HUES64 (cell line): Measurements from ENCODE around the gene ATRNL1.
"Not testable (repeated sequence)": the region's sequence is repeated elsewhere in the genome, so short reads cannot be mapped to it uniquely, and the experiment has no call there.

Experiments used
- H3K27ac ChIP-seq: 2 replicates; pipeline ENCODE4 v1.7.0; 2013; ENCODE audit warnings: low read depth, low read length, inconsistent platforms
- H3K27me3 ChIP-seq: 2 replicates; pipeline ENCODE4 v1.6.1; 2013; ENCODE audit warnings: mild to moderate bottlenecking, low read length; ENCODE audit not compliant: insufficient read depth
- H3K36me3 ChIP-seq: 2 replicates; pipeline ENCODE4 v1.6.1; 2013; ENCODE audit warnings: mild to moderate bottlenecking, low read length; ENCODE audit not compliant: insufficient read depth
- H3K4me1 ChIP-seq: 2 replicates; pipeline ENCODE4 v1.6.1; 2013; ENCODE audit warnings: mild to moderate bottlenecking, low read length, moderate library complexity; ENCODE audit not compliant: insufficient read depth
- H3K4me3 ChIP-seq: 2 replicates; pipeline ENCODE4 v1.5.1; 2013; ENCODE audit warnings: mild to moderate bottlenecking, low read length, moderate library complexity
- H3K9ac ChIP-seq: 2 replicates; pipeline ENCODE4 v1.6.1; 2013; ENCODE audit warnings: mild to moderate bottlenecking, low read depth, low read length
- H3K9me3 ChIP-seq: 2 replicates; pipeline ENCODE4 v1.6.1; 2013; ENCODE audit warnings: low read depth, low read length; ENCODE audit not compliant: insufficient read depth
- WGBS: fragments of 150-250, 120-280 bp; methylation state at CpG from one replicate; pipeline ENCODE4 v1.1.7; 2013; ENCODE audit warnings: missing lambda C conversion rate; 5-methylcytosine and 5-hydroxymethylcytosine counted together

ATRNL1 gene

DNA sequence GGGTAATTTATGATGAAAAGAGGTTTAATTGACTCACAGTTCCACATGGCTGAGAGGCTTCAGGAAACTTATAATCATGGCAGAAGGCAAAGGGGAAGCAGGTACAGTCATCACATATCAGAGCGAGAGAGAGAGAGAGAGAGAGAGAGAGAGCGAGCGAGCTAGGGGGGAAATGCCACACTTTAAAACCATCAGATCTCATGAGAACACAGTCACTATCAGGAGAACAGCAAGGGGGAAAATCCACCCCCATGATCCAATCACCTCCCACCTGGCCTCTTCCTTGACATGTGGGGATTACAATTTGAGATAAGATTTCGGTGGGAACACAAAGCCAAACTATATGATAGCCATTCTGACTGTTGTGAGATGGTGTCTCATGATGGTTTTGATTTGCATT, 603.6 kb downstream of the ATRNL1 start:
- Histone ChIP-seq H3K27ac (no peak overlapping the region), H3K9ac (no peak overlapping the region), H3K4me3 (no peak overlapping the region), H3K27me3 (no peaks in the 10 kb centered on the region), H3K9me3 (no peaks in the 10 kb centered on the region), H3K36me3 (no peaks in the 10 kb centered on the region), H3K4me1 (no peaks in the 10 kb centered on the region)
- WGBS = 83% methylated on average over 2 of the region's 4 CpGs

DNA sequence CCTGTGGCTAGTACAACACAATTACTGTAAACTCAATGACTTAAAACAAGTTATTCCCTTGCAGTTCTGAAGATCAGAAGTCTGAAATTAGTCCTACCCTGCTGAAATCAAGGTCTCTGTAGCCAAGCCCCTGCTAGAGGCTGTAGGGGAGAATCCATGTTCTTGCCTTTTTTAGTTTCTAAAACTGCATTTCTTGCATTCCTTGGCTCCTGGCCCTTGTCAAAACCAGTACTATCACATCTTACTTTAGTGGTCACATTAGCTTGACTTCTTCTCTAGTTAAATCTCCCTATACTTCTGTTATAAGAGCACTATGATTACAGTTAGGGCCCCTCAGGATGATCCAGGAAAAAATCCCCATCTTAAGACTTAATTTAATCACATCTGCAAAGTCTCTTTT, 612.9 kb downstream of the ATRNL1 start:
- H3K4me1 ChIP-seq = no peaks in the 10 kb centered on the region; the same call in 1 of the 2 replicates
- H3K27ac ChIP-seq = no peak overlapping the region
- H3K27me3 ChIP-seq = no peaks in the 10 kb centered on the region
- no peaks in the 10 kb centered on the region for H3K9me3 ChIP-seq
- no peak overlapping the region for H3K9ac ChIP-seq
- no peaks in the 10 kb centered on the region for H3K36me3 ChIP-seq
- H3K4me3 ChIP-seq = no peak overlapping the region

DNA sequence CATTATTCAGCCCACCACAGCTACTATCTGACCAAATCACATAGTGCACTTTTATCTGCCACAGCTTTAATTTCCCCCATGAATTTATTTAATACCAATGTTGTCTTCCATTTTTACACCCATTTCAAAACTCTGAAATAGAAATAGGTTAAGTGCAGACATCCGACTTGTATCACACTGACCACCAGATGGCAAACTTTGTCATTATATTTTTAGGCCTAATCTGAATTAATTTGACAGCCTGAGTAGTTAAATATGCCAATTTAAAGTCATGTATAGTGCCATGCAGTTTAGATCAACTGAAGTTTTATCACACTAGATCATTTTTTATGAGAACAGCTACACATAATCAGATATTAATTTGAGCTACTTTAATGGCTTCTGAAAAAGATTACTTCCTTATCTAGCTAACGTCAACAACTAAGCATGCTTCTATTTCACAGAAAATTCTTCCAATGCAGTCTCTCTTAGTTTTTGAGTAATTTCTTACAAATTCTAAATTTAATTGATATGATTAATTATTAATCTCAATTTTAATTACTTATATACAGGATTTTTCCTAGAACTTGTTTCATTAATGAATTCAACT, 613.4 kb downstream of the ATRNL1 start:
- Histone ChIP-seq H3K4me1 (no peaks in the 10 kb centered on the region; the same call in 1 of the 2 replicates), H3K9me3 (no peaks in the 10 kb centered on the region), H3K4me3 (no peak overlapping the region), H3K27me3 (no peaks in the 10 kb centered on the region), H3K36me3 (no peaks in the 10 kb centered on the region), H3K9ac (no peak overlapping the region), H3K27ac (no peak overlapping the region)
- WGBS = 50% methylated on average over 2 of the region's 2 CpGs

DNA sequence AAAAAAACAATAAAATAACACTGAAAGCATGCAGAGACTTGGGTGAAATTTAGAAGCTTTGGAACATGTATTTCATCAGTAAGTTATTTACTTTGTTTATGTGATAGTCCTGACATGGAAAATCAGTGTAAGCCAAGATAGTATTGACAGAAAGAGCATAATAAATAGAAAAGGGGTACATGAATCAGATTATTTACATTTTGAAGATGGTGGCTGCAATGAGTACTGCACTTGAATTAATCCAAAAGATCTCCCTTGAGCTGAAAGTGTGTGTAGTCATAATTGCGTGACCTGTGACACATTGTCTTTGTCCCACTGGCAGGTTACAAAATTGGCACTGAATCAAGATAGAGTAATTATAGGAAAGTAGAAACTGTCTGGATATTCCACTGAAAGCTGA, 617.0 kb downstream of the ATRNL1 start:
- Histone ChIP-seq H3K4me1 (no peaks in the 10 kb centered on the region; the same call in 1 of the 2 replicates), H3K36me3 (no peaks in the 10 kb centered on the region), H3K4me3 (no peak overlapping the region), H3K9me3 (no peaks in the 10 kb centered on the region), H3K9ac (no peak overlapping the region), H3K27me3 (no peaks in the 10 kb centered on the region), H3K27ac (no peak overlapping the region)
- 92% methylated on average over 1 of the region's 1 CpG for WGBS

DNA sequence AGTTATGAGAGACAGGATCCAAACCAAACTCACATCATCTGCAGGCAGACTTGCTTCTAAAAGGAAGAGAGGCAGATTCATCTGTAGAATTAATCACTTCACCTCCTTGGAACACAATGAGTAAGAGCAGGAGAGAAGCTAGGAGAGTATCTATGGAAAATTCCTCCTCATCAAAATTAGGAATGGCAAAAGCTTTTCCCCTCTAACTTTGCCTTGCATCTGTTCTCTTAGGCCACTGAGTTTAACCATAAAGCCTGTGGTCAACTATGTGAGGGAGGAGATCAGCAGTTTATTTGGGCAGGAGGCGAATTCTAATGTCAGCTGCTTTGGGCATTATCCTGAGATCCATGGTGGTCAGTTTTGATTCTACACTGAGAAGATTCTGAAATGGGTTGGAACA, 618.1 kb downstream of the ATRNL1 start:
- no peaks in the 10 kb centered on the region for H3K36me3 ChIP-seq
- H3K9me3 ChIP-seq = no peaks in the 10 kb centered on the region
- no peak overlapping the region for H3K27ac ChIP-seq
- H3K27me3 ChIP-seq = no peaks in the 10 kb centered on the region
- WGBS = 94% methylated on average over 1 of the region's 1 CpG
- H3K4me3 ChIP-seq = no peak overlapping the region
- H3K4me1 ChIP-seq = no peaks in the 10 kb centered on the region
- no peak overlapping the region for H3K9ac ChIP-seq

DNA sequence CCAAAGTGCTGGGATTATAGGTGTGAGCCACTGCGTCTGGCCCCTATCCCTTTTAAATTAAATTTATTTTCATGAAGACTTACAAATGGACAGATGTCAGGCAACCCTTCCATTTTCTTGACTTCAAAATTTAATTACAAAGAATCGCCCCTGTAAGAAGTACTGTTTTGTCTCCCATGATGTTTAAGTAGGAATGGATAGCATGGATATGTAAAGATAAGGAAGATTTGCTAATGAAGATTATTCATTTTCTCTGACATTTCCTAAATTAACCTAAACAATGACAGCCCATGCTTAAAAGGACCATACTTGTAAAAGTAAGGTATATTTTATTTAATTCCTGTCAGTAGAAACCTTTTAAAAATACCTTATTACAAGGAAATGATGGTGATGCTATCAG, 627.0 kb downstream of the ATRNL1 start:
- Histone ChIP-seq H3K27me3 (no peaks in the 10 kb centered on the region), H3K27ac (no peak overlapping the region), H3K36me3 (no peaks in the 10 kb centered on the region), H3K9me3 (no peaks in the 10 kb centered on the region), H3K4me3 (no peak overlapping the region), H3K9ac (no peak overlapping the region), H3K4me1 (no peaks in the 10 kb centered on the region)
- WGBS = 93% methylated on average over 1 of the region's 2 CpGs

DNA sequence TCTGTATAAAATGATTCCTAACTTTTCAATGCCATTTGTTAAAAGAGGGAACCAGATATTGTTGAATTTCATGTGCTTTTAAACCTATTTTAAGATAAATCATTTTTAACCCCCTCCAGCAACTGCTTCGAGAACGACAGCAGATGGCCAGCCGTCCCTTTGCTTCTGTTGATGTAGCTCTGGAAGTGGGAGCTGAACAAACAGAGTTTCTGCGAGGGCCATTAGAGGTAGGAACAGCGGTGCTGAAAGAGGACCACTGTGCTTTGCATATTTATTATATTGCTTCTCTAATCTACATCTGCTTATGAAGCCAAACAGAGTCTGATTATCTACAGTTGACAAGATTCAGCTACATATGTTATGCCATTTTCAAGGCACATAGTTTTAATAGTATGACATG, 634.0 kb downstream of the ATRNL1 start:
- Histone ChIP-seq H3K4me3 (no peak overlapping the region), H3K4me1 (no peaks in the 10 kb centered on the region), H3K36me3 (no peaks in the 10 kb centered on the region), H3K9me3 (no peaks in the 10 kb centered on the region), H3K27me3 (no peaks in the 10 kb centered on the region), H3K27ac (no peak overlapping the region), H3K9ac (no peak overlapping the region)
- 85% methylated on average over 5 of the region's 5 CpGs for WGBS

DNA sequence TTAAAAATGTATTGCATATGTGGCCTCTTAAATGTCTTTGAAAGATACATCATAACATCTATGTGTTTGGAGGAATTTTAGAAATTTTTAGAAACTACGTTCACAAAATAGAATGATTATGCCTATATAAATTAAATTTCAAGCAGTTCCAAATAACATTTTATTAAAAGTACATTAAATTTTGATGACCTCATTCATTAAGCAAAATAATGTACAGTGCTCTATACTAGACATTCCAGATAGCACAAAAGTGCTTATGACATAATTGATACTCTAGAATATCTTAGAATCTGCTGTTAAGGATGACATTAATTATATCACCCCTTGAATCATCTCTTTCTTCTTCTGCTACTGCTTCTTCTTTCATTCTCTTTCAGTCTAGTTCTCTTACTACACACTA, 650.9 kb downstream of the ATRNL1 start:
- no peaks in the 10 kb centered on the region for H3K4me1 ChIP-seq
- no peak overlapping the region for H3K27ac ChIP-seq
- no peaks in the 10 kb centered on the region for H3K36me3 ChIP-seq
- H3K27me3 ChIP-seq = no peaks in the 10 kb centered on the region
- no peak overlapping the region for H3K9ac ChIP-seq
- H3K9me3 ChIP-seq = no peaks in the 10 kb centered on the region
- no CpG with 5 or more reads among the region's 1 CpG for WGBS
- H3K4me3 ChIP-seq = no peak overlapping the region

DNA sequence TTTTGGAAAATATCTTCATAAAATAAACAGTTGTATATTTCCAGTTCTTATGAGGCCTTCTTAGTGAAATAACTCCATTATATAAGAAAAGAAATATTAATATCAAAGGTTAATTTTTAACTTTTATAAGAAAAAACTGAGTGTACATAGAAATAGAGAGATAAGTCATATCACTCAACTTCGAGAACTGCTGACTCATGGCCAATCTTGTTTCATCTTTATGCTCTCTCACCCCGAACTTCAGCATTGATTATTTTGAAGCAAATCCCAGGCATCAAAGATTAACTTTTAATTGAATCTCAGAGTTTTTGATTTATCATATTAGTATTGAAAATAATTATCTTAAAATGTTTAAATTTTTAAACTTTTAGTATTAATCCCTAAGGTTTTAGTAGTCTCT, 652.8 kb downstream of the ATRNL1 start:
- no peak overlapping the region for H3K27ac ChIP-seq
- no peaks in the 10 kb centered on the region for H3K9me3 ChIP-seq
- H3K27me3 ChIP-seq = no peaks in the 10 kb centered on the region
- H3K4me3 ChIP-seq = no peak overlapping the region
- 96% methylated on average over 2 of the region's 2 CpGs for WGBS
- no peak overlapping the region for H3K9ac ChIP-seq
- no peaks in the 10 kb centered on the region for H3K4me1 ChIP-seq
- no peaks in the 10 kb centered on the region for H3K36me3 ChIP-seq

DNA sequence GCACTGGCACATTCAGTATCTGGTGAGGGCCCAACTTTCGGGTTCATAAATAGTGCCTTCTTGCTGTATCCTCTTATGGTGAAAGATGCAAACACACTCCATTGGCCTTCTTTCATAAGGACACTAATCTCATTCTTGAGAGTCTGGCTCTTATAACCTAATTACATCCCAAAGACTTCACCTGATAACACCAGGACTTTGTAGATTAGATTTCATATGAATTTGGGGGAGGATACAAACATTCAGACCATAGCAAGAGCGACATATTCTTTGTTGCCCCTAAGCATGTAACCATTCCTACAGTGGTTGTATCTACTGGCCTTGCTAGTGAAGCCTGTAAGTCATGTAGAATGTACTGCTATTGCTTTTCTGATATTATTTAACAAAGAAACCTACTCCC, 654.6 kb downstream of the ATRNL1 start:
- Histone ChIP-seq H3K4me3 (no peak overlapping the region), H3K4me1 (no peaks in the 10 kb centered on the region), H3K36me3 (no peaks in the 10 kb centered on the region), H3K9me3 (no peaks in the 10 kb centered on the region), H3K27ac (no peak overlapping the region), H3K27me3 (no peaks in the 10 kb centered on the region), H3K9ac (no peak overlapping the region)
- WGBS = 90% methylated on average over 2 of the region's 2 CpGs

DNA sequence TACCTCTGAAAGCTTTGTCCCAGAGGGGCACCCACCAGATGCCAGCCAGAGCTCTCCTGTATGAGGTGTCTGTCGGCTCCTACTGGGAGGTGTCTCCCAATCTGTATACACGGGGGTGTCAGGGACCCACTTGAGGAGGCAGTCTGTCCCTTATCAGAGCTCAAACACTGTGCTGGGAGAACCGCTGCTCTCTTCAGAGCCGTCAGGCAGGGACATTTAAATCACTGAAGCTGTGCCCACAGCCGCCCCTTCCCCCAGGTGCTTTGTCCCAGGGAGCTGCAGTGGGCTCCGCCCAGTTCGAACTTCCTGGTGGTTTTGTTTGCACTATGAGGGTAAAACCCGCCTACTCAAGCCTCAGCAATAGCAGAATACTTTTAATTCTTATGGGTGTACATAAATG, 665.3 kb downstream of the ATRNL1 start:
- H3K4me1 ChIP-seq, H3K36me3 ChIP-seq, H3K4me3 ChIP-seq, H3K9ac ChIP-seq, H3K27me3 ChIP-seq, H3K27ac ChIP-seq, H3K9me3 ChIP-seq: not testable (repeated sequence)
- 38% methylated on average over 7 of the region's 8 CpGs for WGBS

DNA sequence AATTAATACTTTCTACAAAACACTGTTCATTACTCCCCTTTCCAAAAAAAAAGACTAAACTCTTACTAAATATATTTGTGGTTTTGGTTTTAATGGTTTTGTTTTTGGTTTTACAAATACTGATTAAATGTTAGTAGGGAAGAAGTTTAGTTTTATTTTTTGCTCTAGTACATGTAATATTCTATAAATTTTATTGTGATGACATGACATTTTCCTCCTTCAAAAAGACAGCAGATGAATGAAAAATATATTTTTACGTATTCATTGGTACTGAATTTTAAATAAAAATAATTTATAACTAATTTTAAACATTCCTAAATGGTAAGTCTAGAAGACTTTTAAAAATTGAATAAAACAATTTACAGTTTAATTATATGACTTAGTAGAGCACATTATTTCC, 667.0 kb downstream of the ATRNL1 start:
- Histone ChIP-seq H3K27ac (no peak overlapping the region), H3K36me3 (no peaks in the 10 kb centered on the region), H3K27me3 (no peaks in the 10 kb centered on the region), H3K4me3 (no peak overlapping the region), H3K4me1 (peaks cover 8% of the 10 kb centered on the region; the same call in 1 of the 2 replicates), H3K9me3 (no peaks in the 10 kb centered on the region), H3K9ac (no peak overlapping the region)
- WGBS = no CpG with 5 or more reads among the region's 1 CpG
